Measurements from ENCODE around the gene RASD2. TPM values are rescaled to one million over a fixed set of nuclear protein-coding genes. Genes with fewer than 3 reads are reported as not detected.
A peak's percentile ranks its signal among the peaks of the same experiment; 100 is the strongest.

Gene RASD2
- total and polyA plus RNA-seq, 10 donors, result 0.04 to 0.44 (median 0.17) TPM; not detected in 3

GRCh38 chr22:35601013-35601580 lies 60.5 kb downstream of the RASD2 start:
- no peak for TF ChIP-seq POLR2AphosphoS5 (IDR thresholded peaks at IDR 0.05)
- no peak for TF ChIP-seq CTCF (IDR thresholded peaks at IDR 0.05 in 8 of 11, conservative IDR thresholded peaks at IDR 0.05 in 3 of 11)
- TF ChIP-seq POLR2A (IDR thresholded peaks at IDR 0.05), result no peak
- H3K27me3 ChIP-seq (replicated peaks in 1 of 7), result peaks cover 0 to 7% (median 0%) of the 10 kb centered on the region in 7 donors
- H3K36me3 ChIP-seq, result no peaks in the 10 kb centered on the region
- no peak overlapping the region for H3K27ac ChIP-seq
- intact Hi-C loops (cut with DNase I; ENCODE audit: low total_unique reads), result no loop called here
- no peak for DNase-seq
- H3K4me3 ChIP-seq, result no peak overlapping the region
- WGBS, 5 donors, result 90 to 98% (median 95%) methylated on average over 5 of the region's 5 CpGs
- H3K9me3 ChIP-seq, result no peaks in the 10 kb centered on the region
- peaks cover 0 to 10% (median 0%) of the 10 kb centered on the region in 6 donors for H3K4me1 ChIP-seq

GRCh38 chr22:35601743-35602615 lies 61.3 kb downstream of the RASD2 start:
- Histone ChIP-seq H3K4me1 (peaks cover 0 to 10% (median 0%) of the 10 kb centered on the region in 6 donors), H3K27ac (peak overlapping the region in 1 of 8 donors; percentile 10), H3K4me3 (no peak overlapping the region), H3K27me3 (replicated peaks in 1 of 7) (peaks cover 0 to 16% (median 0%) of the 10 kb centered on the region in 7 donors), H3K36me3 (no peaks in the 10 kb centered on the region), H3K9me3 (no peaks in the 10 kb centered on the region)
- intact Hi-C loops (cut with DNase I; ENCODE audit: low total_unique reads), result no loop called here
- DNase-seq, result no peak
- TF ChIP-seq CTCF (IDR thresholded peaks at IDR 0.05 in 8 of 11, conservative IDR thresholded peaks at IDR 0.05 in 3 of 11) (no peak), POLR2A (IDR thresholded peaks at IDR 0.05) (no peak), POLR2AphosphoS5 (IDR thresholded peaks at IDR 0.05) (no peak)
- WGBS, 5 donors, result 54 to 69% (median 61%) methylated on average over 9 of the region's 9 CpGs

Other genes starting within 250 kb of the RASD2 start
- 10 to 100 TPM; 48.2 to 92.1 (median 56.1) TPM for gene TOM1, start 240.9 kb upstream of the RASD2 start, total RNA-seq
- 10 to 100 TPM; 19.9 to 44.4 (median 34.2) TPM for gene TOM1, start 240.9 kb upstream of the RASD2 start, polyA plus RNA-seq
- 100 to 1,000 TPM; 351 to 930 (median 819) TPM for gene HMOX1, start 159.7 kb upstream of the RASD2 start, total RNA-seq
- 100 to 1,000 TPM; 178 to 629 (median 302) TPM for gene HMOX1, start 159.7 kb upstream of the RASD2 start, polyA plus RNA-seq
- 10 to 100 TPM; 51.8 to 96.3 (median 64.8) TPM for gene MCM5, start 140.7 kb upstream of the RASD2 start, total RNA-seq
- gene MCM5, start 140.7 kb upstream of the RASD2 start, polyA plus RNA-seq, result 10 to 100 TPM; 45.2 to 57.3 (median 49.0) TPM
- under 1 TPM in 1 of 7 donors, not detected in 6; 0.64 TPM for gene MB, start 76.5 kb downstream of the RASD2 start, total RNA-seq
- gene MB, start 76.5 kb downstream of the RASD2 start, polyA plus RNA-seq, result 1 to 10 TPM in 2 of 3 donors, under 1 TPM in 1; 0.93 to 5.0 (median 1.2) TPM
- gene APOL6, start 107.6 kb downstream of the RASD2 start, total RNA-seq, result 10 to 100 TPM; 33.5 to 48.1 (median 39.9) TPM
- gene APOL6, start 107.6 kb downstream of the RASD2 start, polyA plus RNA-seq, result 1 to 10 TPM; 4.4 to 7.3 (median 4.4) TPM
- gene APOL5, start 177.0 kb downstream of the RASD2 start, total RNA-seq, result not detected
- not detected for gene APOL5, start 177.0 kb downstream of the RASD2 start, polyA plus RNA-seq